ENCODE measurements around the gene GCNT2. TPM values are rescaled to one million over a fixed set of nuclear protein-coding genes. Genes with fewer than 3 reads are reported as not detected.

Gene GCNT2
- total RNA-seq, 6 experiments from 2014 or later, result 6.6 to 10.5 (median 9.3) TPM

DNA sequence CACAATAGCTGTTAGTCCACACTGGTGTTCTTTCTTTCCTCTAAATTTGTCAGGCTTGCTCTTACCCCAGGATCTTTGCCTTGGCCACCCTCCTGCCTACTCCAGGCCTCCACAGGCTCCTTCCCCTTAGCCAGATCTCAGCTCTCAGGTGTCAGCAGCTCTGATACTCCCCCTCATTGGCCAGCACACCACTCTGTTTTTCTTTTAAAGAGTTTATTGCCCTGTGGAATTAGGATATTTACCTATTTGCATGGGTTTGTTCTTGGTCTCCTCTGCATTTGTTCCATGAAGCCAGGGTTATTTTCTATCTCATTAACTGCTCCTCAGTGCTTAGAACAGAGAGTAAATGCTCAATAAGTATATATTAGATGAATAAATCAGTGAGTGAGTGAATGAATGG lies 36.8 kb downstream of the GCNT2 start:
- H3K27ac ChIP-seq, result no peak overlapping the region

DNA sequence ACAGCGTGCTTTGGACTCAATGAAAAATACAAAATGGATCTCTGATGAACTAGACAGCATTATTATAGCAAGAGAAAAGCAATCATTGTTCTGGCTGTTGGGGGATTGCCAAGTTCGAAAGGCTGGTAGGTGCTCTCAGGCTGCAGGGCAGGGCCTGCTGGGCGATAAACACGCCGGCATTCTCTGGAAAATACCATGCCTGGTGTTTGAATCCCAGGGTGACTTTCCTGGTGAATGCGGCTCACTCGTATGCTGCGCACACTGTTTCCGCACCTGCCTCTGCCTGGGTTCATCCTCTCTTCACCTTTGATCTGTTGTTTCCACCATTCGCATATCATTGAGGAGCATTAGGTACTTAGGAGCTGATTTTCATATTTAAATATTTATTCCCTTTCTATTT lies 37.4 kb downstream of the GCNT2 start:
- Histone ChIP-seq H3K9me3 (no peaks in the 10 kb centered on the region), H3K27me3 (no peaks in the 10 kb centered on the region), H3K27ac (no peak overlapping the region), H3K4me1 (peaks cover 0 to 34% (median 3%) of the 10 kb centered on the region in 4 donors), H3K36me3 (no peaks in the 10 kb centered on the region), H3K4me3 (no peak overlapping the region)
- intact Hi-C loops (cut with DNase I), result no loop called here
- WGBS (ENCODE audit: insufficient coverage, low coverage, low lambda C conversion rate, missing lambda C conversion rate), result 97% methylated on average over 10 of the region's 10 CpGs
- TF ChIP-seq, protein P1, sequence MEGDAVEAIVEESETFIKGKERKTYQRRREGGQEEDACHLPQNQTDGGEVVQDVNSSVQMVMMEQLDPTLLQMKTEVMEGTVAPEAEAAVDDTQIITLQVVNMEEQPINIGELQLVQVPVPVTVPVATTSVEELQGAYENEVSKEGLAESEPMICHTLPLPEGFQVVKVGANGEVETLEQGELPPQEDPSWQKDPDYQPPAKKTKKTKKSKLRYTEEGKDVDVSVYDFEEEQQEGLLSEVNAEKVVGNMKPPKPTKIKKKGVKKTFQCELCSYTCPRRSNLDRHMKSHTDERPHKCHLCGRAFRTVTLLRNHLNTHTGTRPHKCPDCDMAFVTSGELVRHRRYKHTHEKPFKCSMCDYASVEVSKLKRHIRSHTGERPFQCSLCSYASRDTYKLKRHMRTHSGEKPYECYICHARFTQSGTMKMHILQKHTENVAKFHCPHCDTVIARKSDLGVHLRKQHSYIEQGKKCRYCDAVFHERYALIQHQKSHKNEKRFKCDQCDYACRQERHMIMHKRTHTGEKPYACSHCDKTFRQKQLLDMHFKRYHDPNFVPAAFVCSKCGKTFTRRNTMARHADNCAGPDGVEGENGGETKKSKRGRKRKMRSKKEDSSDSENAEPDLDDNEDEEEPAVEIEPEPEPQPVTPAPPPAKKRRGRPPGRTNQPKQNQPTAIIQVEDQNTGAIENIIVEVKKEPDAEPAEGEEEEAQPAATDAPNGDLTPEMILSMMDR (IDR thresholded peaks at IDR 0.05), result no peak
- TF ChIP-seq POLR2A (IDR thresholded peaks at IDR 0.05), result no peak
- ATAC-seq, result no peak
- DNase-seq, result no peak

More for the DNA sequence above, 36.8 kb downstream of the GCNT2 start:
- Histone ChIP-seq H3K9me3 (no peaks in the 10 kb centered on the region), H3K27me3 (no peaks in the 10 kb centered on the region), H3K4me1 (peaks cover 0 to 34% (median 3%) of the 10 kb centered on the region in 4 donors), H3K36me3 (no peaks in the 10 kb centered on the region), H3K4me3 (no peak overlapping the region)
- ATAC-seq, result no peak
- no peak for DNase-seq
- intact Hi-C loops (cut with DNase I), result no loop called here
- TF ChIP-seq, protein P1 (IDR thresholded peaks at IDR 0.05), result no peak
- TF ChIP-seq POLR2A (IDR thresholded peaks at IDR 0.05), result no peak

DNA sequence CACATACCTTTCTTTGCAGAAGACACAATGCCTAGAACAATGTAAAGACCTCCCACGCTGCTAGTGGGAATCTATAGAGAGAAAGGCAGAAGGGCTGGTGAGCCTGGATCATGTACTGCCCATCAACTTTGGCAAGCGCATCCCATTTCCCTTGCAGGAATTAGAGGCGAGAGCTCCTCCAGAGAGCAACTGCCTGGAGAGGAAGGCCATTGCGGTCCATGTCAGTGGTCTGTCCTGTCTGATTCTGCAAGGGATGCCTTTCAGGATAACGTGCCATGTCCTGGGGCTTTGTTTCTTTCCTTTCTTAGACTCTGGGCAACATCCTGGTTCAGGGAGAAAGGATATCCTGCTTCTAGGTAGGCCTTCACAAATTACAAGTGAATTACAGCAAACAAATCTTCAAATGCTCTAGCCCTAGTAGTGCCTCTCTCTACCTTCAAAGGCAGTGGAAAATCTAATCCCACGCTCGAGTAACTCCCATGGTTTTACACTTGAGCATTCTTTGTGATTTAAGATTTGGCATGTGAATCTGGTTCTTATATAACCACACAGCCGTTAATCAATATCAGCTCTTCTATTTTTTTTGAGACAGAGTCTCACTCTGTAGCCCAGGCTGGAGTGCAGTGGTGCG lies 38.5 kb downstream of the GCNT2 start:
- Histone ChIP-seq H3K4me1 (peaks cover 0 to 34% (median 3%) of the 10 kb centered on the region in 4 donors), H3K9me3 (no peaks in the 10 kb centered on the region), H3K27ac (no peak overlapping the region), H3K4me3 (no peak overlapping the region), H3K36me3 (no peaks in the 10 kb centered on the region), H3K27me3 (no peaks in the 10 kb centered on the region)
- intact Hi-C loops (cut with DNase I), result no loop called here
- TF ChIP-seq, protein P1 (IDR thresholded peaks at IDR 0.05), result no peak
- TF ChIP-seq POLR2A (IDR thresholded peaks at IDR 0.05), result no peak
- no peak for DNase-seq
- no peak for ATAC-seq
- 71% methylated on average over 8 of the region's 9 CpGs for WGBS (ENCODE audit: insufficient coverage, low coverage, low lambda C conversion rate, missing lambda C conversion rate)

DNA sequence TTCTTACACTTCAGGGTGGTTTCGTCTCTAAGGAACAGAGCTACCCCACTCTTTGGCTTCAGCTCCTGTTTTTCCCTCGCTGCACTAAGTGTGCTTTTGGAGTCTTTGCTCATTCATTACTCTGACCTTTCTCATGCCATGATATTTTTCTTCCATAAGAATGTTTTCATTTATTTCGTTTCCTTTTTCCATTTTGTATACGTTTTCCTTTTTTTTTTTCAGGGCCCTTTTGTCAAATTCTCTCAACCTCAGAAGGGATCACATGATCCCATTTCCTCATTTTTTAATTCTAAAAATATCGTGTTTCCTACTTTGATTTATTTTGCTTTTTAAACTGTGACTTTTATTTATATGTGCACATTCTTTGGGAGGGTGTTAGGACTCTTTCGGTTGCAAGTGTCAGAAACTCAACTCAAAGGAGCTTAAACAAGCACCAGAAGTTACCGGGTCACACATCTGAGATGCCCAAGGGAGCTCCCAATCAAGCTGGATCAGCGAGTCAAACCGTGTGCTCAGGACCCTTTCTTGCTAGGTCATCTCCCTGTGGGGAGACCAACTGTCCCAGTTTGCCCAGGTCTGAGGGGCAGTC lies 40.6 kb downstream of the GCNT2 start:
- Histone ChIP-seq H3K36me3 (no peaks in the 10 kb centered on the region), H3K4me3 (no peak overlapping the region), H3K27ac (no peak overlapping the region), H3K4me1 (peaks cover 0 to 16% (median 0%) of the 10 kb centered on the region in 4 donors), H3K27me3 (no peaks in the 10 kb centered on the region), H3K9me3 (no peaks in the 10 kb centered on the region)
- TF ChIP-seq POLR2A (IDR thresholded peaks at IDR 0.05), result no peak
- TF ChIP-seq, protein P1 (IDR thresholded peaks at IDR 0.05), result no peak
- 53% methylated on average over 8 of the region's 9 CpGs for WGBS (ENCODE audit: insufficient coverage, low coverage, low lambda C conversion rate, missing lambda C conversion rate)
- intact Hi-C loops (cut with DNase I), result no loop called here
- no peak for DNase-seq
- no peak for ATAC-seq
